Breast epithelium (tissue), 3 donors: ENCODE results near the gene KIZ.

ENCODE experiments used
- CTCF ChIP-seq, 3 donors: fragments of 450-650 bp; IDR thresholded peaks; one replicate each; pipeline ENCODE4 v1.5.1; 2016 to 2017; ENCODE audit warnings: antibody characterized with exemption in 3 of 3, mild to moderate bottlenecking in 3 of 3, moderate library complexity in 3 of 3
- POLR2A ChIP-seq: fragments of 450-650 bp; IDR thresholded peaks from one replicate; pipeline ENCODE4 v1.6.1; 2016; ENCODE audit warnings: antibody characterized with exemption, mild to moderate bottlenecking, moderate library complexity
- POLR2AphosphoS5 ChIP-seq, 3 donors: sonication (generic); formaldehyde crosslinking; IDR thresholded peaks; one replicate each; pipeline ENCODE4 v1.6.1; 2017; ENCODE audit warnings: antibody characterized with exemption in 3 of 3

- no peak for TF ChIP-seq POLR2A
- TF ChIP-seq CTCF (IDR thresholded peaks at IDR 0.05), result no peak
- no peak for TF ChIP-seq POLR2AphosphoS5 (IDR thresholded peaks at IDR 0.05)
Observed at GRCh38 chr20:21111416-21111815, 14.5 kb upstream of the KIZ start.
